ENCODE results near the gene RNF225.
"Not testable (repeated sequence)": the region's sequence is repeated elsewhere in the genome, so short reads cannot be mapped to it uniquely, and the experiment has no call there.

The RNF225 gene

GRCh38 chr19:58386576-58387337, 8.7 kb upstream of the RNF225 start, which contains the start of gene RPS5:
RPS5 (plus strand) TSS chr19:58387269; CDS start chr19:58388138, 869 bp downstream.
- DNase-seq (ENCODE audit: low read depth in 4 of 4, low spot score in 1 of 4), result peak; percentile 87 to 91 (median 90)

- DNase-seq (ENCODE audit: low read depth in 4 of 4, low spot score in 1 of 4), result no peak
These were observed 7.9 kb upstream of the RNF225 start for GRCh38 chr19:58387338-58388174.

- DNase-seq (ENCODE audit: low read depth in 4 of 4, low spot score in 1 of 4), result no peak
These were observed 7.3 kb upstream of the RNF225 start for GRCh38 chr19:58388175-58388526.

GRCh38 chr19:58392945-58393724, 2.3 kb upstream of the RNF225 start:
- DNase-seq (ENCODE audit: low read depth in 4 of 4, low spot score in 1 of 4), result no peak

- DNase-seq (ENCODE audit: low read depth in 4 of 4, low spot score in 1 of 4), result no peak
These were observed 1.8 kb upstream of the RNF225 start for GRCh38 chr19:58393725-58394033.

GRCh38 chr19:58394821-58395219, 636 bp upstream of the RNF225 start:
- no peak for DNase-seq (ENCODE audit: low read depth in 4 of 4, low spot score in 1 of 4)

GRCh38 chr19:58395979-58396627, 647 bp downstream of the RNF225 start:
- DNase-seq (ENCODE audit: low read depth in 4 of 4, low spot score in 1 of 4), result no peak

GRCh38 chr19:58396691-58397532, 1.5 kb downstream of the RNF225 start:
- DNase-seq (ENCODE audit: low read depth in 4 of 4, low spot score in 1 of 4), result no peak

GRCh38 chr19:58397533-58398037, 2.1 kb downstream of the RNF225 start:
- no peak for DNase-seq (ENCODE audit: low read depth in 4 of 4, low spot score in 1 of 4)

GRCh38 chr19:58398087-58398486, 2.6 kb downstream of the RNF225 start:
- DNase-seq (ENCODE audit: low read depth in 4 of 4, low spot score in 1 of 4), result no peak

GRCh38 chr19:58398545-58398944, 3.1 kb downstream of the RNF225 start:
- no peak for DNase-seq (ENCODE audit: low read depth in 4 of 4, low spot score in 1 of 4)

GRCh38 chr19:58399903-58400302, 4.4 kb downstream of the RNF225 start:
- DNase-seq (ENCODE audit: low read depth in 4 of 4, low spot score in 1 of 4), result no peak

GRCh38 chr19:58400316-58400915, 5.0 kb downstream of the RNF225 start:
- no peak for DNase-seq (ENCODE audit: low read depth in 4 of 4, low spot score in 1 of 4)

- peak; percentile 97 to 100 (median 99) for DNase-seq (ENCODE audit: low read depth in 4 of 4, low spot score in 1 of 4)
These were observed 5.7 kb downstream of the RNF225 start for GRCh38 chr19:58400916-58401839.

- DNase-seq (ENCODE audit: low read depth in 4 of 4, low spot score in 1 of 4), result no peak
These were observed 6.5 kb downstream of the RNF225 start for GRCh38 chr19:58401840-58402421.

- not testable (repeated sequence) for DNase-seq (ENCODE audit: low read depth in 4 of 4, low spot score in 1 of 4)
These were observed 8.5 kb downstream of the RNF225 start for GRCh38 chr19:58403920-58404478.

GRCh38 chr19:58406818-58407657, 11.6 kb downstream of the RNF225 start:
- no peak for DNase-seq (ENCODE audit: low read depth in 4 of 4, low spot score in 1 of 4)

Measured in stimulated activated CD4-positive, alpha-beta T cell treated with anti-CD3 and anti-CD28 coated beads, Interleukin-1b, Interleukin-23, amount 100 ng/mL, for 24 hours (primary cell).